ENCODE results near the gene DRAP1. TPM values are rescaled to one million over a fixed set of nuclear protein-coding genes. Genes with fewer than 3 reads are reported as not detected.

DRAP1 gene
- total RNA-seq, 1 donor from 2014 or later, result 169 TPM

DNA sequence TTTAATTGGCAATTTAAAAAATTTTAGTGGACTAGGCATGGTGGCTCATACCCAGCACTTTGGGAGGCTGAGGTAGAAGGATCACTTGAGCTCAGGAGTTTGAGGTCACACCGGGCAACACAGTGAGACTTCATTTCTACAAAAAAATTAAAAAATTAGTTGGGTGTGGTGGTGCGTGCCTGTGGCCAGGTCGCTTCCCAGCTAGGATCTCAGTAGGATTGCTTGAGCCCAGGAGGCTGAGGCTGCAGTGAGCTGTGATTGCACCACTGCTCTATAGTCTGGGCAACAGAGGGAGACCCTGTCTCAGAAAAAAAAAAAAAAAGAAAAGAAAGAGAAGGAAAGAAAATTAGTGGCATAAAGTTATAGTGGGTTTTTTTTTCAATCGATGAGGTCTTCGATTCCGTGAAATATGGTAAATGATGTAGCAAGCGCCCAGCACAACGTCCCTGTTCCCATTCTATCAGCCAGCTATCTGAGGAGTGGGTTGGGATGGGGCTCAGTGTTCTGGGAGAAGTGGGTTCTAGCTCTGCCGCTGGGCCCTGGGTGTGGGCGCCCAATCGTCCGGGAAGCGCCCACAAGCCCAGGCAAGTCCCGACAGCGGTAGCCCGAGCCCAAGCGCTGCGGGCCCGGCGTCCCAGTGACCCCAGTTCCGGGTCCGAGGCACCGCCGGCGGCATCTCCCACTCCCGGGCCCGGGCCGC lies 20.4 kb upstream of the DRAP1 start:
- peaks cover 72% of the 10 kb centered on the region for H3K79me2 ChIP-seq (ENCODE audit: insufficient read depth, low read length)
- TF ChIP-seq, protein P1, sequence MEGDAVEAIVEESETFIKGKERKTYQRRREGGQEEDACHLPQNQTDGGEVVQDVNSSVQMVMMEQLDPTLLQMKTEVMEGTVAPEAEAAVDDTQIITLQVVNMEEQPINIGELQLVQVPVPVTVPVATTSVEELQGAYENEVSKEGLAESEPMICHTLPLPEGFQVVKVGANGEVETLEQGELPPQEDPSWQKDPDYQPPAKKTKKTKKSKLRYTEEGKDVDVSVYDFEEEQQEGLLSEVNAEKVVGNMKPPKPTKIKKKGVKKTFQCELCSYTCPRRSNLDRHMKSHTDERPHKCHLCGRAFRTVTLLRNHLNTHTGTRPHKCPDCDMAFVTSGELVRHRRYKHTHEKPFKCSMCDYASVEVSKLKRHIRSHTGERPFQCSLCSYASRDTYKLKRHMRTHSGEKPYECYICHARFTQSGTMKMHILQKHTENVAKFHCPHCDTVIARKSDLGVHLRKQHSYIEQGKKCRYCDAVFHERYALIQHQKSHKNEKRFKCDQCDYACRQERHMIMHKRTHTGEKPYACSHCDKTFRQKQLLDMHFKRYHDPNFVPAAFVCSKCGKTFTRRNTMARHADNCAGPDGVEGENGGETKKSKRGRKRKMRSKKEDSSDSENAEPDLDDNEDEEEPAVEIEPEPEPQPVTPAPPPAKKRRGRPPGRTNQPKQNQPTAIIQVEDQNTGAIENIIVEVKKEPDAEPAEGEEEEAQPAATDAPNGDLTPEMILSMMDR (IDR thresholded peaks at IDR 0.05; ENCODE audit: insufficient read depth, low read depth, low read length), result no peak
- no peak for TF ChIP-seq EZH2 (IDR thresholded peaks at IDR 0.05; ENCODE audit: insufficient read depth, low read length)
- Mint-ChIP-seq H3K4me3 (ENCODE audit: unreplicated experiment) (peak overlapping the region; percentile 95), H3K4me1 (ENCODE audit: low read depth, unreplicated experiment) (peaks cover 37% of the 10 kb centered on the region), H3K27ac (ENCODE audit: unreplicated experiment) (peak overlapping the region; percentile 90), H3K9me3 (ENCODE audit: unreplicated experiment) (no peaks in the 10 kb centered on the region), H3K27me3 (ENCODE audit: low read depth, unreplicated experiment) (no peaks in the 10 kb centered on the region), H3K36me3 (ENCODE audit: low read depth, unreplicated experiment) (peaks cover 9% of the 10 kb centered on the region)
- FAIRE-seq, result no peak
- peak overlapping the region; percentile 94 for H3K4me3 ChIP-seq (ENCODE audit: insufficient read depth, low read depth, low read length)
- no peaks in the 10 kb centered on the region for H3K27me3 ChIP-seq (ENCODE audit: insufficient read depth, low read length)
- peak overlapping the region; percentile 89 for H3K4me2 ChIP-seq (ENCODE audit: low read length)
- H3K36me3 ChIP-seq (ENCODE audit: insufficient read depth, low read length), result peaks cover 22% of the 10 kb centered on the region
- peaks cover 54% of the 10 kb centered on the region for H4K20me1 ChIP-seq (ENCODE audit: insufficient read depth, low read length)
- no peaks in the 10 kb centered on the region for H3K9me3 ChIP-seq (ENCODE audit: insufficient read depth, low read depth, low read length)
- DNase-seq (ENCODE audit: low read depth), result no peak
- H3K27ac ChIP-seq (ENCODE audit: low read depth, low read length), result peak overlapping the region; percentile 95
- H2AFZ ChIP-seq (ENCODE audit: low read depth, low read length), result no peak overlapping the region
- H3K9ac ChIP-seq (ENCODE audit: low read length), result peak overlapping the region; percentile 99
- peaks cover 55% of the 10 kb centered on the region for H3K4me1 ChIP-seq (ENCODE audit: insufficient read depth, low read length)

DNA sequence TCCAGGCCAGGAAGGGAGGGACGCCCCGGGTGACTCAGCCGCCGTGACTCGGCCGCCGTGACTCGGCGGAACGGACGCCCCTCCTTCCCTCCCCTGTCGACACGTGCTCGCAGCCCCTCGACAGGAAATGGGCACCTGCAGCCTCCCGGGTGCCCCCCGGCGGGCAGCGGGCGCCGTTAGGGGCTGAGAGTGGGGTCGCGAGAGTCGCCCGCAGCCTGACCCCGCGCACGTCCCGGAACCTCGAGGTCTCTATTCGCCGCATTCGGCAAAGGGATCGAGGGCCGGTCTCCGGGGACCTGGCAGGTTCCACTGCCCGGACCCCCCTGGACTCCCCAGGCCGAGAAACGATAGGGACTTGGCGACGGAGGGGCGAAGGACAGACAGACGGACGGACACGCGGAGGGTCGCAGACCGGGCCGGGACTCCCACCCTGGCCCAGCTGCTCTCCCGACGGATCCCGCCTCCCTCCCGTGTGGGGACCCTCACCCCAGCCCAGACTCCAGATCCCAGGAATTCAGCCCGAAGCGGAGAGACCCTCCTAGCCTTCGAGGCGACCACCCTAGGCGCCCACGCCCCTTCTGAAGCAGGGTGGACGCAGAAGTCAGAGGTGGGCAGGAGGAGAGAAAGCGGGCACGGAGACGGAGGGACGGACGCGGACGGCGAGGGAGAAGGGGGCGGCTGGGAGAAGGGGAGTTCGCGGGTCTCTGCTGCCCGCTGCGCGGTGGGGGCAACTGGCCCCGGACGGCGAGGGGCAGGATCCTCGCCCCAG lies 19.7 kb upstream of the DRAP1 start:
- Histone ChIP-seq H4K20me1 (ENCODE audit: insufficient read depth, low read length) (peaks cover 47% of the 10 kb centered on the region), H3K9ac (ENCODE audit: low read length) (peak overlapping the region; percentile 99), H3K79me2 (ENCODE audit: insufficient read depth, low read length) (peaks cover 64% of the 10 kb centered on the region), H3K27ac (ENCODE audit: low read depth, low read length) (peak overlapping the region; percentile 95), H3K4me2 (ENCODE audit: low read length) (peak overlapping the region; percentile 89), H3K4me1 (ENCODE audit: insufficient read depth, low read length) (peaks cover 52% of the 10 kb centered on the region), H3K27me3 (ENCODE audit: insufficient read depth, low read length) (no peaks in the 10 kb centered on the region), H3K36me3 (ENCODE audit: insufficient read depth, low read length) (peaks cover 17% of the 10 kb centered on the region), H2AFZ (ENCODE audit: low read depth, low read length) (peak overlapping the region; percentile 34), H3K9me3 (ENCODE audit: insufficient read depth, low read depth, low read length) (no peaks in the 10 kb centered on the region), H3K4me3 (ENCODE audit: insufficient read depth, low read depth, low read length) (peak overlapping the region; percentile 94)
- Mint-ChIP-seq H3K4me3 (ENCODE audit: unreplicated experiment) (peak overlapping the region; percentile 86), H3K4me1 (ENCODE audit: low read depth, unreplicated experiment) (peaks cover 37% of the 10 kb centered on the region), H3K36me3 (ENCODE audit: low read depth, unreplicated experiment) (peaks cover 6% of the 10 kb centered on the region), H3K9me3 (ENCODE audit: unreplicated experiment) (no peaks in the 10 kb centered on the region), H3K27ac (ENCODE audit: unreplicated experiment) (peak overlapping the region; percentile 89), H3K27me3 (ENCODE audit: low read depth, unreplicated experiment) (no peaks in the 10 kb centered on the region)
- no peak for FAIRE-seq
- no peak for TF ChIP-seq EZH2 (IDR thresholded peaks at IDR 0.05; ENCODE audit: insufficient read depth, low read length)
- TF ChIP-seq, protein P1 (IDR thresholded peaks at IDR 0.05; ENCODE audit: insufficient read depth, low read depth, low read length), result no peak
- peak; percentile 44 for DNase-seq (ENCODE audit: low read depth)
